Stimulated activated CD4-positive, alpha-beta T cell treated with anti-CD3 and anti-CD28 coated beads, Interleukin-2, amount 100 ng/mL, for 4 hours (primary cell): ENCODE data around the gene KCNJ18.
"Not testable (repeated sequence)": the region's sequence is repeated elsewhere in the genome, so short reads cannot be mapped to it uniquely, and the experiment has no call there.

ENCODE experiments used
- DNase-seq: peaks from one replicate; pipeline ENCODE4 v3.0.0-alpha.2; 2020; ENCODE audit warnings: low read depth

The KCNJ18 gene

DNA sequence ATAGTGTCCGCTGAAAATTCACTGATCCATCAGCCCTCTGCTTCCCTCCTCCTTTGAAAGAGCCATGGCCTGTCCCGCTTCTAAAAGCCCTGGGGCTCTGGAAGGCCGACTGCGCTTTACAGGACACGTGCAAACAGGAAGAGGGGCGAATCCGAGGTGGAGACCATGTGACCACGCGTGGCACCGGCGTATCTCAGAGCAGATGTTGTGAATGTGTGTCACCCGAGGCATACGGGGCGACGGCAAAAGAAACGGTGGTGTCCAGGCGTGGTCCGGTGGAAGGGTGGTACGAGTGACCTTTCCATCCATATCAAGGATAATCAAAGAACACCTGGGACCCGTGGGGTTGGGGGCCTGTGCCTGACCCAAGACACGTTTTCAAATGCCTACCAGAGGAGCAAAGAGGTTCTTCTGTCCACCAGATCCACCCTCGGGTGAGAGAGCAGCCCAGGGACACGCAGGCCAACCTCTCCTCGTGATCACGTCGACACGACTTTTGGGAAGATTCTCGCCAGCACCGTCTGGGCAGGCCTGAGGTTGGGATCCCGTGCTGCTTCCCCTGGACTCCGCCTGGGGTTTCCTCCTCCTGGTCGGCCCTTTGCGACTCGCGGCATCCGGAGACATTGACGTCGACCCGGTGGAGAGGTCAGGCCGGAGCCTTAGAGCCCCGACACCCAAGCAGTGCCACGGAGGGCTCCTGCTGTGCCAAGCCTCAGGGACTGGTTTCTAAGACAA, 7.1 kb upstream of the KCNJ18 start:
- DNase-seq, result not testable (repeated sequence)

DNA sequence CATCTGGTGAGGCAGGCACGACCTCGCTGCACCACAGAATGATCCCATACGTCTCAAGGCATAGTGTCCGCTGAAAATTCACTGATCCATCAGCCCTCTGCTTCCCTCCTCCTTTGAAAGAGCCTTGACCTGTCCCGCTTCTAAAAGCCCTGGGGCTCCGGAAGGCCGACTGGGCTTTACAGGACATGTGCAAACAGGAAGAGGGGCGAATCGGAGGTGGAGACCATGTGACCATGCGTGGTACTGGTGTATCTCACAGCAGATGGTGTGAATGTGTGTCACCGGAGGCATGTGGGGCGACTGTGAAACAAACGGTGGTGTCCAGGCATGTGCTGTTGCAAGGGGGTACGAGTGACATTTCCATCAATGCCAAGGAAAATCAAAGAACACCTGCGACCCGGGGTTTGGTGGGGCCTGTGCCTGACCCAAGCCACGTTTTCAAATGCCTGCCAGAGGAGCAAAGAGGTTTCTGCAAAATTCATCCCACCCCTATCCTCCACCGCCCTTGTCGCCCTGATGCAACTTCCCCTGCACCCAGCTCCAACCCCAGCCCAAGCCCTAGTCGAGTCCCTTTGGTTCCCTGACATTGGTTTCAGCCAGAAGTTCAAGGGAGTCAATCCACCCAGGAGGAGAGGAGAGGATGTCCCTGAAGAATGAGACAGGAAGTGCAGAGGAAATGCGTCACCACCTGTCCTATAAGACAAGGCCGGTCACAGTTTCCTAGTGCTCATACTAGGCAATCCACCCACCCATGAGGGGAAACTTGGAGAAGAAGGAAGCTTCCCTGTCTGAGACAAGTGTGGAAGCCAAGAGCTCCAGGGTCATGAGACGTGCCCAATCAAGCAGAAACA, 5.9 kb upstream of the KCNJ18 start:
- no peak for DNase-seq

DNA sequence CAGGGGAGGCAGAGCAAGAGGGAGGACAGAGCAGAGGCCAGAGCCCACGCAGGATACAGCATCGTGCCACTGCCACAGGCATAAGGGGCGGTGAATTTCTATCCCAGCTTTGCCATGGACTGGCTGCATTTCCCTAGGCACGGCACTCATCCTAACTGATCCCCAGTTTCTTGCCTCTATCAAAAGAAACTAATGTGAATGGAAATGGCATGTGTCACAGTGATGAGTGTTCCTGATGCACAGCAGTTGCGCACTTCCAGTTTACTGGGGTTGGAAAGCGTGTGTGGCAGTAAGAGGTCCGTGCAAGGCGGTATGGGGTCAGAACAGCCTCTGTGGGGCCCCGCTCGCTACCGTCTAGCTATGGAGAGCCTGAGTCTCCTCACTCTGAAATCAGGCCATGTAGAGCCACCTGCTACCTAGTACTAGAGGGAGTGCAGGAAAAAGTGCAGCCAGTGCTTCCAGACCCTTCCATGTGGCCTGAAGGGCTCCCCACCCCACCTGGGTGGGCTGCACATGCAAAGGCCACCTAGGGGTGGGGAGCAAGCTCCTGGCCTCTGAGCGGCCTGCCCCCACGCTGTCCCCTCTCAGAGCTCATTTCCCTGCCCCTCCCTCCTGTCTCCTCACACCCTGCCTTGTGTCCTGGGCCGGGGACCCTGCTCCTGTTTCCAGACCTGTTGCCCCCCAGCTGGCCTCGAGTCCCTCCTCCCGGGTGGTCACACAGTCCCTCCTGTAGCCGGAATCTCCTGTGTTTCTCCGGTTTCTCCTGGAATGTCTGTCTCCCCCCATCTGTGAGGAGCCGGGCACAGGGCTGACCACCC, 5.0 kb upstream of the KCNJ18 start:
- DNase-seq, result no peak

DNA sequence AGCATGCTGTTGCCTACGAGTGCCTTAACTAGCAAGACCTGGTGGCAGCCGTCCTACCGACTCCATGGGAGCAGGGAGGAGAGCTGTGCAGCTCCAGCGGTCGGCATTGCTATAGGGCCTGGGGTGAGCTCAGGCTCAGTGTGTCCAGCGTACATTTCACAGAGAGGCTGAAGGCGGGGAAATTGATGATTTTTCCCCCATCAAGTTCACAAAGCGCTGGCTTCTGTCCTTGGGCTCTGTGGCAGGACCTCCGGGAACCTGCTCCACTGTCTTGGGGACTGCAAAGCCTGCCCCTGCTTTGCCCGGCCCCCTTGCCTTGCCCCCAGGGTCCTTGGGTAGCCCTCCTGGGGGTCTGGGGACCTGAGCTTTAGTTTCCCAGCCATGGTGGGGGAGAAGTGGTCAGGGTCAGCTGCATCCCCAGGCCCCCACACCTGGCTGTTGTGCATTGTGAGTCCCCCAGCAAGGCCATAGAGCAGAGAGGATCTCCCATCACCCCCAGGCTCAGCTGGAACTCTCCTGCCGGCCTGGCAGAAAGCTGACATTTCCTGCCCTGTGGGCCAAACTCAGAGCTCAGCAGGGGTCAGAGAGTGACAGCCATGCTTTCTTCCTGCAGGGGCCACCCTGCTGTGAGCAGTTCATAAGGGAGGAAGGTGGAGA, 3.9 kb upstream of the KCNJ18 start:
- no peak for DNase-seq

DNA sequence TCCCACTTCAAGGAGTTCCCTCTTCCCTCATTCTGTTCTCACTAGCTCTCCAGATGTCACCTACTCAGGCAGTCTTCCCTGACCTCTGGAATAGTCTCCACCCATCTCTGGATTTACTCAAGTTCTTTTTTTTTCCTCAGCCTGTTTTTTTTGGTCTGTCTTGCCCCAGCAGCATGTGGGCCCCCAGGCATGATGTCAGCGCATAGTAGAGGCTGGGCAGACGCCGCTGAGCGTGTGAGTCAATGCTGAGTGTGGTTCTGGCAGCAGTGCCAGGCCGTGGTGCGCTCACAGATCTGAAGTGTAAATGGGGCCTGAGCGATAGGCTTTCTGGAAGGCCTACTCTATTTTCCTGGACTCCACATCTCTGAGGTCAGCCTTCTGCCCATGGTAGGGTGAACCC, 2.7 kb upstream of the KCNJ18 start:
- DNase-seq, result no peak

DNA sequence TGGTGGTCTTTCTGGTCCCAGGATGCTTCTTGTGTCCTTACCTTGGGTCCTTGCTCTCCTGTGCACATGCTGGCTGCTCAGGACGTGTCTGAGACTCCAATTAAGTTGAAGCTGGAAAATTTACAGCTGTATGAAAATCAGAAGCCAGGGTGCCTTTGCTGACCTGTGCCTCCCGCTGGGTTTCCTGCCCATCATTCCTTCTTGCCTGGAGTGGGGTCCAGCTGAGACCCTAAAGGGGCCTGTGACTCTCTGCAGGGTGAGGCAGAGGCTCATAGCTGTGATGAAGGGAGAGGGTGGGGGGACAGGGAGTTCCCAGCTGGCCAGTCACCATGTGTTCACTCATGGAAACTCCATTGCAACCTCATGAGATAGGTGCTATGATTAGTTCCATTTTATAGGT, 1.5 kb upstream of the KCNJ18 start:
- DNase-seq, result not testable (repeated sequence)

DNA sequence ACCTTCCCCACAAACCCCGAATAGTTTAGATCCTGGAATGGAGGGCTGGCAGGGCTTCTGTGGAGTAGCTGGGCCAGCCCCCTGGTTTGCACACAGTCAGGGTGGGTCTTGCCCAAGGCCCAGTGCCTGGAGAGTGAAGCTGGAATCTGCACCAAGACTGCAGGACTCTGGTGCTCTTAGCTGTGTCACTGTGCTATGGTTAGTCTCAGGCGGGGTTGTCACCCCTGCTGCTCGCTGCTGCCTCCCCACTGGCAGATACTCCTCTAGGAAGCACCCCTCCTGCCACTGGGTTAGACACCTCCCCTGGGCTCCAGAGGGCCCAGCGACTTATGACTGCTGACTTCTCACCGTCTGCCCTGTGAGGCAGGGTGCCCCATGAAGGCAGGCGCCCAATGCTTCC, 842 bp upstream of the KCNJ18 start:
- DNase-seq, result not testable (repeated sequence)

DNA sequence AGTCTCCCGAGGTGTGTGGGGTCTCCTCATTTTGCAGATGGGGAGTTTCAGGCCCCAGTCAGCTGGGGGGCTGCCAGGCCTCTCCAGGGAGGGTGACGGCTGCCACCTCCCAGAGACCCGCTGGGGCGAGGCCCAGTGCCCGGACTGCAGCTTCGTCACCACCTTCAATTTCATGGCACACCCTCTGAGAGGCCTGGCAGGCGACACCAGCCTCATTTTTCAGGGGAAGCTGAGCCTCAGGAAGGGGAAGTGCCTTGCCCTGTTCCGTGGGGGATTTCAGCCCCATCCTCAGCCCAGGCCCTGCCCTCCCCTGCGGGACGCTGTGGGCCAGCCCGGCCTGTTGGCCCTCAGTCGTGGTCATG, 362 bp downstream of the KCNJ18 start:
- not testable (repeated sequence) for DNase-seq

DNA sequence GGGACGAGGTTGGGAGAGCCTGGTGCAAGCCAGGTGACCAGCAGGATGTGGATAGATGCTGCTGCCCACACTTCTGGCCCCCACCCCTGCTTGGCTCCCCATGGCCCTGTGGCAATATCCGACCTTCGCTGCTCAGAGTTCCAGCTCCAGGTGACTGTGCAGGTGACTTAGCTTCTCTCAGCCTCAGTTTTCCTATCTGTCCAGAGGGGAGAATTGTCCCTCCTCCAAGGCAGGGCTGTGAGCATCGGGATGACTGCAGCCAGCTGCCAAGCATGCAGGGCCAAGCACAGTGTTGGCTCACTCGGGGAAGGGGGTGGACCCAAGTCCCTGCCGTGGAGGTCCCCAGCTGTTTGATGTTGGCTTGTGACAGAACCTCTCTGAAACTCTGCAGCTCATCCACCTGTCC, 1.1 kb downstream of the KCNJ18 start:
- DNase-seq, result not testable (repeated sequence)

DNA sequence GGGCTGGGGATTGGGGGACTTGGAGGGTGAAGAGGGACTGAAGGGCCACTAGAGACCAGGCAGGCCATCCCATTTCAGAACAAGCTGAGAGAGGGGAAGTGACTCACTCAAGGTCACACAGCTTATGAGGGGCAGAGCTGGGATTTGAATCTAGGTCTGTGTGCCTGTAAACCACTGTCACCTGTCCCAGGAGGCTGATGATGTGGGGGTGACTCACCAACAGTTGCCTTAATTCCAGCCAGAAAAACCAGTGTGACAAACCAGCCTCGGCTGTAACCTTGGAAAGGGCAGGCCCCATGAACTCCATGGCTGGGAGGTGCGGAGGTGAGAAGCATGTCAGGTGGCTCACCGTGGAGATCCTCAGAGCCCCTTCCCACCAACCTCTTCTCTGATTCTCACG, 1.6 kb downstream of the KCNJ18 start:
- not testable (repeated sequence) for DNase-seq

DNA sequence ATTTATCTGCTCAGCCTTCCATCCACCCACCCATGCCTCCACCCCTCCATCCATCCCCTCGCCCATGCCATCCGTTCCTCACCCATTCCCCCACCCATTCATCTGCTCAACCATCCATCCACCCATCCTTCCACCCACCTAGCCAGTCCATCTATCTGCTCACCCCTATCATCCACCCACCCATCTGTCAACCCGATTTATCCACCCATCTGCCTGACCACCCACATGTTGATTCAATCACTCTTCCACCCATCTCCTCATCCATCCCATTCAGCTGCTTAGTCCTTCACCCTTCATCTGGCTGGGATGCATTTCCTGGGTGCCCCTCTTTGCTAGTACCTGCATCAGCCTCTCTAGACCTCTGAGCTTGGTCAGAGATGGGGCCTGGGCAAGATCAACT, 3.9 kb downstream of the KCNJ18 start:
- DNase-seq, result not testable (repeated sequence)

DNA sequence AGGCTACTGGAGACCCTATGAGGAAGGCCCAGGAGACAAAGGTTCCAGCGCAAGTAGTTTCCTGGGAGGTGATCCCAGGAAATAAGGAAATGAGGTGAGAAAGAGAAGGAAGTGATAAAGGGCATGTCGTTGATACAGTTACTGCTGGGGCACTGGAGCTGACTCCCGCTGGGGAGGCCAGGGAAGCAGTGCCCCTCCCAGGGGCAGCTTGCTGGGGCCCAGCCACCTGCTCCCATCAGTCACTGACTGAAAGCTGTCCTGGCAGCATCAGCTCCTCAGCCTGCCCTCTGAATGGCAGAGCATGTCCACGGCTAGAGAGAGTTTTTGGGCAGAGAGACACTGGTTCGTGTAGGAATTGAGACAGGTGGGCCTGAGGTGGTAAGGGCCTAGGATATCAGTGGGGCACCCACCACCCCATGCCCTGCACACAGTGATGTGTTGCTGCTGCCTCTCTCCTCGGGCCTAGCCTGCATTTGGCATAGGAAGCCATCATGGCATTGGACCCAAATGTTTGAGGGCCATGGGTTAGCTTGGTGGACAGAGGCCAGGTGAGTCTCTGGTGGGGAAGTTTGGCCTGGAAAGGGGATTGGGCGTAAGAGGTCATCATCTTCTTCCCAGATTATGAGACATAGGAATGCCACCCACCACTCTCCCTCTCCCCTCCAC, 4.7 kb downstream of the KCNJ18 start:
- not testable (repeated sequence) for DNase-seq

DNA sequence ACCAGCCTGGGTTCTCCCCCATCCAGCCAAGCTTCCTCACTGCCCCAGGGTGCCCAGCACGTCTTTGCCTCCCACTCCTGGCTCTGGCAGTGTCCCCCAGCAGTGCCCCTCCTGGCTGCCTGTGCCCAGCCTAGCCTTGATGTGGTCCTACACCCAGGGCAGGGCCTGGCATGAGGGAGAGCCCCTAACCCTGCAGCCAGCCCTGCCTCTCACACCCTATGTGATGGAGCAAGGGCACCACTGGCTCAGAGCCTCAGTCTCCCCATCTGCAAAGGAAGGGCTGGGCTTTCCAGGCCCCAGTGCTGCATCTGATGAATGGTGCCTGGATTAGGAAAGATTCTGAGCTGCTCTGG, 5.2 kb downstream of the KCNJ18 start:
- DNase-seq, result not testable (repeated sequence)

DNA sequence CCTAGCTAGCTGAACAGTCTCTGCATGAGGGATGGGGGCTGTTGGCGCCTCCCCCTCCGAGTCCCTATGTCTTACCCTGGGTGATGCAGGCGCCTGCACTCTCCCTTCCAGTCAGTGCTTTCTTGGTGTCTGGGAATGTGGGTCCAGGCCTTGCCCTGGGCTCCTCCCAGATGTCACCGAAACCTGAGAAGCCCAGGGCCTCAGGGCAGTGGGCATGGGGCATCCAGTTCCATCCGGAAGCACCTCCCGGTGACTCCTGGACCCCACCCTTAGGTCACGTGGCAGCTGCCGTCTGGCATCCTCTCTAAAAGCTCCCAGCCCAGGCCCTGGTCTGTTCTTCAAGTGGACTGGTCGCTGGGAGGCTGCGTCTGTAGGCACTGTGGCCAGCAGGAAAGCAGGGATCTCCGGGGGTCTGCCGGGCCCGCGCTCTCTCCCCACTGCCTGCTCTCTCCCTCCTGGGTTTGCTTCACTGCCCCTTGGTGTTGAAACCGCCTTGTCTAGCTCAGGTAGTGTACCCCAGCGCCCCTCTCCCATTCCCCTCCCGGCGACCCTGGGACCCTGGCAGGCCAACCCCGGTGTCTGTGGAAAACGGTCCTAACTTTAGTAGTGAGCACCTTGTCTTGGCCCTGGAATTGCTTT, 6.2 kb downstream of the KCNJ18 start:
- DNase-seq, result not testable (repeated sequence)

DNA sequence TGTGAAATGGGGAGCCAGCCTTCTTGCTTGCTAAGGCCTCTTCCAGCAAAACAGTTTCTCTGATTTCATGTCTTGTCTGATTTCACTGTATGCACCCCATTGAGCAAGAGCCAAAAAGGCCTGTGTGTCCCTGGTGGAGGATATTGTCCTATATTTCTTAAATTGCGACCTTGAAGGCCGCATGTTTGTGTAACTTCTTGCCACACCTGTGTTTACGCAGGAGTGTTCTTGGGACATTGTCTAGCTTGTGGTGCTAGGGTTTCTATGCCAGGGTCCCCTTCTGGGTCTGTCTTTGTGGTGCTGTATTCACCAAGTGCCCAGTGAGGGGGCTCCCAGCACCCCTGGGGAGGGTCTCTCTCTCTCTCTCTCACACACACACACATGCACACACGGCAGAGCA, 6.8 kb downstream of the KCNJ18 start:
- not testable (repeated sequence) for DNase-seq

DNA sequence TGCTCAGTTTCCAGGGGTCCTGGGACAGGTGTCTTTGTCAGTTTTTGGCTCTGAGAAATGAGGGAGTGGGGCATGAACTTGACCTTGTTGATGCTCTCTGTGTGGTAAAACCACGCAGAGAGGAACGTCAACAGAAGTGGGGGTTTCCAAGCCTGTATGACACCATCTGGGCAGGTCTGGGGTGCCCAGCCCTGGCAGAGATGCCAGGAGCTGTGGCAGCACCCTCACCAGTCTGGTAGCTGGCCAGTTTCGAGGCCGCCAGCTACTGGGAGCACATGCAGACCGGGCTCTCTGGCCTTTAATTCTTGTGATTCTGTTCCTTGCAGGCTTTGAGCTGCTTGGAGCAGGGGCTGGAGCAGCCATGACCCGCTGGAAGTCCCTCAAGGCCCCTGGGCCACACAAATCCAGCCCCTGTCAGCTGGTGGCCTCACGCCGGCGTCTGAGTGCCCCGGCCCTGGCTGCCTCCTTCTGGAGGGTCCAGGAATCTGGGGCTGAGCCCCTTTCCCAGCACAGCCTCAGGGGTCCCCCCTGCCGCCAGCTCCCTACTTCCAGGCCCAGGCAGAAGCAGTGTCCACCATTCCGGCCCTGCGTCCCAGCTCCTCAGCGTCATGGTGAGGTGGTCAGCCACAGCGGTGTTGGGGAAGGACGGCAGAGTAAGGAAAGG, 7.4 kb downstream of the KCNJ18 start:
- not testable (repeated sequence) for DNase-seq

DNA sequence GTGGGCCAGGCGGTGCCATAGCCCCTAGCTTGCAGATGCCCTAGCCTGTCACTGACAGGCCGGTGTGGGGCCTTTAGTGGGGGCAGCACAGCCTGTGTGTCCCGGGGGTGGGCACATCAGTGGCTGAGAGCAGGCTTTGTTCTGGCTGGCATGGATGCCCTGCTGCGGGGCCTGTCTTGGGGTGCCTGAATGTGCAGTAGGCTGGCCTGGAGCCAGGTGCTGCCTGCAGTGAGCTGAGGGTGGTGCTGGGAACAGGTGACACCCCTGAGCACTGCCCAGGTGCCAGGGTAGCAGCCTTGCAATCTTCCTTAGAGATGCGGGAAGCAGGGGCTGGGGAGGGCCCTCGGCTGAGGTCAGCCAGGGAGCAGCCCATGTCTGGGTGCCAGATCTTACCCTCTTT, 8.8 kb downstream of the KCNJ18 start:
- DNase-seq, result not testable (repeated sequence)

DNA sequence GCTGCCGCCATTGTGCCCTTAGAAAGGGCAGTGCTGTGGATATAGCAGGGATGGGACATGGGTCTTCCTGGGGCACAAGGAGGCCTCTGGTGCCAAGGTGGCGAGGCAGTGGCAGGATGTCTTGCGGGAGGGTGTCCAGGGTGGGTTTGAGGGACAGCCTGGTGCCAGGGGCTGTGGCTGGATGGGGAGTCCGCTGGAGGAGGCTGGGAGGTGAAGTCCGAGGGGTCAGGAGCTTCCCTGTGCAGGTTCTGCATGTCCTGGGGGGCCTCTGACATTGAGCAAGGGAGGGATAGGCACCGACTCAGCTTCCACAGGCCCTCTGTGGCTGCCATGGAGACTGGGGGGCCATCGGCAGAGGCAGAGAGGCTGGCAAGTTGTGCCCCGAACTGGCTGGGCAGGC, 9.7 kb downstream of the KCNJ18 start:
- not testable (repeated sequence) for DNase-seq

DNA sequence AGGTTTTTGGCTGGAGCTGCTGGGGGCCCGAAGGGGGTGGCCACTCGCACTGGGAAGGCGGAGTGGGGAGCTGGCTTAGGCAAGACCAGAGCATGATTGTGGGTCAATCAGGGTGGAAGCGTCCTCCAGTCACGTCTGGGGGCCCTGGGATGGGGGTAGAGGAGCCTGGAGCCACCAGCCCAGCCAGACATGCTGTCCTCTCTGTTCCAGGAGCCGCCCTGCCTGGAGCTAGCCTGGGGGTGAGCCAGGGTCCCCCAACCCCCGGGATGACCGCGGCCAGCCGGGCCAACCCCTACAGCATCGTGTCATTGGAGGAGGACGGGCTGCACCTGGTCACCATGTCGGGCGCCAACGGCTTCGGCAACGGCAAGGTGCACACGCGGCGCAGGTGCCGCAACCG, 10.2 kb downstream of the KCNJ18 start:
- not testable (repeated sequence) for DNase-seq

DNA sequence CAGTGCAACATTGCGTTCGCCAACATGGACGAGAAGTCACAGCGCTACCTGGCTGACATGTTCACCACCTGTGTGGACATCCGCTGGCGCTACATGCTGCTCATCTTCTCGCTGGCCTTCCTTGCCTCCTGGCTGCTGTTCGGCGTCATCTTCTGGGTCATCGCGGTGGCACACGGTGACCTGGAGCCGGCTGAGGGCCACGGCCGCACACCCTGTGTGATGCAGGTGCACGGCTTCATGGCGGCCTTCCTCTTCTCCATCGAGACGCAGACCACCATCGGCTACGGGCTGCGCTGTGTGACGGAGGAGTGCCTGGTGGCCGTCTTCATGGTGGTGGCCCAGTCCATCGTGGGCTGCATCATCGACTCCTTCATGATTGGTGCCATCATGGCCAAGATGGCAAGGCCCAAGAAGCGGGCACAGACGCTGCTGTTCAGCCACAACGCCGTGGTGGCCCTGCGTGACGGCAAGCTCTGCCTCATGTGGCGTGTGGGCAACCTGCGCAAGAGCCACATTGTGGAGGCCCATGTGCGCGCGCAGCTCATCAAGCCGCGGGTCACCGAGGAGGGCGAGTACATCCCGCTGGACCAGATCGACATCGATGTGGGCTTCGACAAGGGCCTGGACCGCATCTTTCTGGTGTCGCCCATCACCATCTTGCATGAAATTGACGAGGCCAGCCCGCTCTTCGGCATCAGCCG, 10.8 kb downstream of the KCNJ18 start:
- not testable (repeated sequence) for DNase-seq
